Forelimb muscle (tissue), 1 donor: ENCODE data around the gene VAPA. TPM values are rescaled to one million over a fixed set of nuclear protein-coding genes. Genes with fewer than 3 reads are reported as not detected.

Experiments used
- DNase-seq: peaks from one replicate; pipeline ENCODE4 v3.0.0-alpha.2; 2013; ENCODE audit warnings: low read depth
- polyA plus RNA-seq: library from polyadenylated mRNA; unstranded; fragments of 120-200 nt; gene quantifications from one replicate; pipeline ENCODE4 v1.2.1, GENCODE V29; 2013; ENCODE audit not compliant: insufficient read length

The VAPA gene
- polyA plus RNA-seq, 1 donor = 265 TPM

- DNase-seq = peak; percentile 76
These were observed 57.6 kb downstream of the VAPA start for GRCh38 chr18:9971313-9971920.

GRCh38 chr18:9973470-9973869, 59.7 kb downstream of the VAPA start:
- DNase-seq = no peak

- DNase-seq = no peak
These were observed 60.6 kb downstream of the VAPA start for GRCh38 chr18:9974279-9974915.

- DNase-seq = no peak
These were observed 61.8 kb downstream of the VAPA start for GRCh38 chr18:9975658-9976057.

- DNase-seq = no peak
These were observed 68.9 kb downstream of the VAPA start for GRCh38 chr18:9982711-9983110.

- DNase-seq = no peak
These were observed 70.3 kb downstream of the VAPA start for GRCh38 chr18:9984080-9984479.

GRCh38 chr18:9985641-9986040, 71.8 kb downstream of the VAPA start:
- no peak for DNase-seq

GRCh38 chr18:9986156-9986930, 72.5 kb downstream of the VAPA start:
- no peak for DNase-seq

GRCh38 chr18:9987345-9987744, 73.5 kb downstream of the VAPA start:
- DNase-seq = no peak

- no peak for DNase-seq
These were observed 74.1 kb downstream of the VAPA start for GRCh38 chr18:9987931-9988330.

GRCh38 chr18:9988665-9989064, 74.8 kb downstream of the VAPA start:
- no peak for DNase-seq

GRCh38 chr18:9989481-9989880, 75.7 kb downstream of the VAPA start:
- no peak for DNase-seq

- DNase-seq = no peak
These were observed 77.5 kb downstream of the VAPA start for GRCh38 chr18:9991011-9992000.

- no peak for DNase-seq
These were observed 78.6 kb downstream of the VAPA start for GRCh38 chr18:9992300-9992972.

- DNase-seq = no peak
These were observed 79.2 kb downstream of the VAPA start for GRCh38 chr18:9992973-9993520.

GRCh38 chr18:9993521-9994025, 79.8 kb downstream of the VAPA start:
- no peak for DNase-seq

- DNase-seq = no peak
These were observed 80.3 kb downstream of the VAPA start for GRCh38 chr18:9994026-9994570.

GRCh38 chr18:9994701-9995235, 81.0 kb downstream of the VAPA start:
- DNase-seq = no peak

GRCh38 chr18:9995631-9996030, 81.8 kb downstream of the VAPA start:
- no peak for DNase-seq

GRCh38 chr18:9996094-9996493, 82.3 kb downstream of the VAPA start:
- DNase-seq = no peak
